HG03280 (cell line): ENCODE results near the gene MXD1.
"Not testable (repeated sequence)": the region's sequence is repeated elsewhere in the genome, so short reads cannot be mapped to it uniquely, and the experiment has no call there.

Source experiments
- ATAC-seq: cut with Tn5 transposase; IDR thresholded peaks from one replicate; pipeline ENCODE4 v1.9.1; 2021; ENCODE audit warnings: mild to moderate bottlenecking, moderate library complexity; ENCODE audit not compliant: unreplicated experiment

The MXD1 gene

DNA sequence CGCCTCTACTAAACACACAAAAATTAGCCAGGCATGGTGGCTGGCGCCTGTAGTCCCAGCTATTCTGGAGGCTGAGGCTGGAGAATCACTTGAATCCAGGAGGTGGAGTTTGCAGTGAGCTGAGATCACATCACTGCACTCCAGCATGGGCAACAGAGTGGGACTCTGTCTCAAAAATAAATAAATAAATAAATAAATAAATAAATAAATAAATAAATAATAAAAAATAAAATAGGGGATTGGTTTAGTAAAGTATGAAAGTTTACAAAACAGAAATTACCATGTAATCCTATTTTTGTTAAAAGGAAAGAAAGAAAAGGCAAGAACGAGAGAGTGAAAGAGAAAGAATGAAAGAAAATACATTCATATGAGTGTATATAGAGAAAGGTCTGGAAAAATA lies 35.8 kb downstream of the MXD1 start:
- ATAC-seq: not testable (repeated sequence)

DNA sequence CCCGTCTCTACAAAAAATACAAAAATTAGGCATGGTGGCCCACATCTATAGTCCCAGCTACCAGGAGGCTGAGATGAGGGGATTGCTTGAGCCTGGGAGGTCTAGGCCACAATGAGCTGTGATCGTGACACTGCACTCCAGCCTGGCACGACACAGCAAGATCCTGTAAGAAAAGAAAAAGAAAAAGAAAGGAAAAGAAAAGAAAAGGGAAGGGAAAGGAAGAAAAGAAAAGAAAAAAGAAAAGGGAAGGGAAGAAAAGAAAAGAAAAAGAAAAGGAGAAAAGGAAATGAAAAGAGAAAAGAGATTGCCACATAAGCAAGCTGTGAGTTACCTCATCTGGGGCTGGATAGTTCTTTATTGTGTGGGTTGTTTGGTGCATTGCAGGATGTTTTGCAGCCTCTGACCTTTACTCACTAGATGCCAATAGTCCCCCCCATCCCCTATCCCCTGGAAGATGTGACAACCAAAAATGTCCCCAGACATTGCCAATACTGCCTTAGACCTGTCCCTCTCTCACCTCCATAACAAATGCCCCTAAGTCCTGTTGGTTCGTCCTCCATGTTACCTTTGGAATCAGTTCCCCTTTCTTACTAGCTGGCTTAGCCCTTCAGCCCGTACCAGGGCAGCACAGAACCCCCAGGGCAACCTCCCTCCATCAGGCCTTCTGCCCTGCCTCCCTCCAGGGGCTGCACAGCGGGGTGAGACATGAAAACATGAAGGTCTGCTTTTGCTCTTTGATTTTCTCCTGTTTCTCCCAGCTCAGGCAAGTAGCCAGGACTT lies 37.6 kb downstream of the MXD1 start:
- no peak for ATAC-seq

DNA sequence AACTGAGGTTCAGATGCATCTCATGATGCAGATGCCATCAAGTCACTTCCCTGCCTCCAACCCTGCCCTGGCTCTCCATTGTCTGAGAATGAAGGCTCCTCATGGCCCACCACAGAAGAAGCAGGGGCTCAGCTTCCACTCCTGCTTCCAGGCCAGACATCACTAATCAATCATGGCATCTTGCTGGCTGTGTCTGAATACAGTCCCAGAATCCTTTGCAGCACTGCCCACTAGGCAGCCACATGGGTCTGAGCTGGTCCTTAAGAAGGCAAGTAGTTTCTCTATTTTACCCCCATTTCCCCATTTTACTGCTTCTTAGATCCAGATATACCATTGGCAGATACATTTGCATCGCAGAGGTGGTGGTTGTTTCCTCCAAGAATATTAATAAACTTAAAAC lies 39.2 kb downstream of the MXD1 start:
- no peak for ATAC-seq

DNA sequence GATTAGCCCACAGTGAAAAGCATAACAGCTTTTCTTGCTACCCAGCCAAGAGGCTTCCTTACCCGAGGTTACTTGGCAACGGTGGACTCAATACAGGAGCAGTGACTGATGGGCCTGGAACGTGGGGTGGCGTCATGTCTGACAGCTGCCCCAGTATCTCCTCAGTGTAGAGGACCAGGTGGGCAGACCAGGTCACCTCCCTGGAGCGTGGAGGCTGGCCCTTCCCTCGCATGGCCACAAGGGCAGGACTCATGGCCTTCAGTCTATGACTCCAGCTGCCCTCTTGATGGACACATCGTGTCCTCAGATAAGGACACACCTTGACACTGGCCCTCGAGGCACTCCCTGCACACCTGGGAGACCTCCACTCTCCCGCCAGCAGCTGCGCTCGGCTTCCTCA lies 40.1 kb downstream of the MXD1 start:
- ATAC-seq: no peak

DNA sequence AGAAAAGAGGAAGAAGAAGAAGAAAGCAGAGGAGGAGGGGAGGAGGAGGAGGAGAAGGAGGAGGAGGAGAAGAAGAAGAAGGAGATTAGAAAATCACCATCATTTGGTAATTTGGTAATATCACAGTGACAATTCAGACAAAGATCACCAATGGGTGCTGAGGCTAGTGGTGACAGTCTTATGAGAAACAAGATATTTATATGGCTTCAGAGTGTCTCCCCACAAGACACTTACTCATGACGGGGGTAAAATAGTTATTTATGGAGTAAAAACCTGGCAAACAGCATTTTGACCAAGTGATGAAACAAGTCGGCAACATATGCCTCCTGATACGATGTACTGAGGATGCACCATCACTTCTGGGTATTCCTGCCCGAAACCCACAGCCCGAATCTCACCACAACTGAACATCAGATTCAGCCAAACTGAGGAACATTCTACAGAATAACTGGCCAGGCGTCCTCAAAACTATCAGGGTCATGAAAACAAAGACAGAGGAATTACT lies 41.6 kb downstream of the MXD1 start:
- ATAC-seq: no peak

DNA sequence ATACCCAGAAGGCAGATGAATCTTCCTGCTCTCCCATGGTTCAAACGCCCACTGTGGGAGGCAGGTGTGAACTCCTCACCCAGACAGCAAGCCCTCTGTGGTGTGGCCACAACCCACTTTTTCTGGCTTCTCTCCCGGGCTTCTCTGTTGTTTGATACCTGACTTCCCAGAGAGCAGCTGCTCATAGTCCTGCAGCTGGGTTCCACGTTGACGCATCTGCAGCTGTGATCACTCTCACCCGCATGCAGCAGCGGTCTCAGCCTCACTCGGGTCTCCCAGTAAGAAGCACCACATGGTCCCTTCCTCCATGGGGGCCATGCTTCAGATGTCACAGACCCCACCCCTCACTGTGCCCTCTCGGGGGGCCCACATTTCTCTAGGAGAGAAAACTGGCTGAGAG lies 43.1 kb downstream of the MXD1 start:
- no peak for ATAC-seq

DNA sequence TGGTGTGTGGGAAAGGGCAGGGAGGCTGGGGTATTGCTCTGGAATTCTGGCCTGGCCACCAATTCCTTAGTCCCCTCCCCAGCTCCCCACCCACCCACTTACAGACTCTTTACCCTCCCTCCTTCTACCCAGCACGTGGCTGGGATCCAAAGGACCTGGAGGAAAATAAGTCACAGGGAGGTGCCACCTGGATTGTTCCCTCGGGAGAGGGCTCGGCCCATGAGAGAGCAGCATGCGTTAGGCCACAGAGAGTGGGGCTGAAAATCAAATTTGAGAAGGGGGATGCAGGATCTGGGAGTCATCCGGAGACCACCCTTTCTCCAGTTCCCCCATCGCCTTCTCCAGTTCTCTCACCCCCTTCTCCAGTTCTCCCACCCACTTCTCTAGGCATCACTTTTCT lies 43.6 kb downstream of the MXD1 start:
- ATAC-seq: no peak

DNA sequence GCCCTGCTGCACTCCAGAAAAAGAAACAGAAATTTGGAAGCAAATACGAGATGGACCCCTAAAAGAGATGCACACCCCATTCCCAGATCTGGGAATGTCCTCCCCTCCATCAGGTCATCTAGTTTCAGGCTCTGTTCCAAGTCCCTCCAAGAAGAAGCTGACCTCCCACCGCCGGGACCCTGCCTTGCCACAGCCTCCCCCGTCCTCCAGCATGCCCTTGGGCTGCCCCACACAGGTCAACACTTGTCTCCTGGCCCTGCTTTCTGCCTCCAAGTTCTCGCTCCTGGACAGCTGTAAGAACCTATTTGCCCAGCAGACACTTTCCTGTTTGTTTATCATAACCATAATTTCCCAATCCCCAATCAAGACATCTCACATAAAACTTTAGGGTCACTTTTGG lies 44.5 kb downstream of the MXD1 start:
- ATAC-seq: no peak

DNA sequence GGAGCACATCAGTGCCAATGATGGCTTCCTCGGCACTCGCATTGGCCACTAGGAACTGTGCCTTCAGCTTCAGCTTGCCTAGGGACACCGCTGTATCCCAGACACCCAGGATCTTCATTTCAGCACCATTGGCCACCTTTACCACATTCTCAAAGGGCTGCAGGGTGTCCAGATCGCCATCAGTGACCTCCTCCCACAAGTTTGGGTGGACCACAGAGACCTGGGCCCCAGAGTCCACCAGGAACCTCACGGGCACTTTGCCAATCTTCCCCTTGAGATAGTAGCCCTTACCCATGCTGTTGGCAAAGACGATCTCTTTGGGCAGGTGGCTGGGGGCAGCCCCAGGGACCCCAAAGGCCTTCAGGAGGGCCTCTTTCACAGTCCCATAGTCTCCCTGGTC lies 45.9 kb downstream of the MXD1 start:
- no peak for ATAC-seq

DNA sequence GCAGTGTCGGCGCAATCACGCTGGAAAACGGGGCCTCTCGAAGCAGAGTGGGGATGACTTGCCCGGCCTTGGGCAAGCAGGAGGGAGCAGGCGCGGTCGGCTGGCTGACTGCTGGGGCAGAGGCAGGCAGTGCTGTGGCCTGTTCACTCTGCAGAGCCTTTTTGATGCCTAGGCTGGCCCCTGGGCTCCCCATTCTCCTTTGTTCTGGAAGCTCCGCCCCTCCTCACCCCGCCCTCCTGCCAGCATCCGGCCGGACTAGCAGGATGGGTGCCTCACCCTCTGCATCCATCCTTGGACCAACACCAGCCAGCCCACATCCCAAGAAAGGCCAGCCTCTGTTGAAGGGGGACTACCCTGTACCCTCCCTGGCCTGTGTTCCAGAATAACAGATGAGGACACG lies 46.6 kb downstream of the MXD1 start, which contains the start of gene ASPRV1:
Gene ASPRV1, minus strand, starts transcription at position 136 of the 400 bp plus-strand sequence. CDS start 195 bp downstream, outside the sequence.
- ATAC-seq: no peak

DNA sequence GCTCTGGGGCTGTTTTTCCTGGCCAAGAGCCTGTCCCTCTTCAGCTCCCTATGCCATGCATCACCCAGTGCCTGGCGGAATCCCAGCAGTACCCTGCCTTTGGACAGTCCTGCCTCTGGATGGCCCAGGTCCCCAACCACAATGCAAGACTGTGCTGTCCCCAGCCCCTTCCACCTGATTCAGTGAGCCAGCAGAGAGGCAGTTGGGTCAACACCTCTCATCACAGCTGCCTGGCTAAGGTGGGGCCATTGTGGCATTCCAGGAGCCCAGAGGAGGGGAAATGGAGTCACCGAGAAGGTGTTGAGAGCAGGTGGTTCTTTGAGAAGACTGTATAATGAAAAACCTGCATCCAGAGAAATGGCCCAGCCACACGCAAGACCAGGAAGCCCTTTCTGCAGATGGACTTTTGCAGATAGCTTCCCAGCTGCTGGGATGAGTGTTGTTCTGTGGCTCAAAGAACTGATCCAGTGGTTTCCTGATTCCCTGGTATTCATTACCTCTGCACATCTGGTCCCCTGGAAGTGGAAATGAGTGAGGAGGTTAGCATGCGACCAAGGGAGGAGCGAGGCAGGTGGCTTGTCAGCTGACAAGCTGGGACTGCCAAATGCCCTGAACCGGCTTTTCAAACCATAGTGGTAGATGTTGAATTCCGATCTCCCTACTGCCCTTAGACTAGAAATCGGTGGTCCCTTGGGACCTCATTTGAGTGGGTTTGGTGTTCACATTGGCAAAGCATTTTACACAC lies 48.2 kb downstream of the MXD1 start:
- no peak for ATAC-seq

DNA sequence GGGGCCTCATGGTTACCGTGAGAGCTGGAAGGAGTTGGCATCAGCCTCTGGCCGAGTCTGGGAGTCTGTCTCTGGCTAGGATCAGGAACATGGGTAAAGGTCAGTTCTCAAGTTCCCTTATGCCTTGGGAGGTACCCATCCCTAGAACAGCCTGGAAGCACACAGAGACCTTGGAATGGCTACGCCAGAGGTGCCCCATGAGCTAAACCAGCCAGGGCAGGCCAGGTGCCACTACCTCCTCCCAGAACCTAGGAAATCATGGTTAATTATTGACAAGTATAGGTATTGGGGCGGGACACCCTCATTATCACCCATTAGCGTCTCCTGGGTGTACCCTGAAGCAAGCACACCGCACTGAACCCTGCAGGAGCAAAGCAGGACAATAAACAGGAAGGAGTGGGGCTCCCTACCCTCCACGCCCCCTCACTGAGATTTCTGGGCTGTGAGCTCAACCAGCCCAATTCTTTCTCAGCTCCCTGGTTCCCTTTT lies 49.5 kb downstream of the MXD1 start:
- ATAC-seq: no peak

DNA sequence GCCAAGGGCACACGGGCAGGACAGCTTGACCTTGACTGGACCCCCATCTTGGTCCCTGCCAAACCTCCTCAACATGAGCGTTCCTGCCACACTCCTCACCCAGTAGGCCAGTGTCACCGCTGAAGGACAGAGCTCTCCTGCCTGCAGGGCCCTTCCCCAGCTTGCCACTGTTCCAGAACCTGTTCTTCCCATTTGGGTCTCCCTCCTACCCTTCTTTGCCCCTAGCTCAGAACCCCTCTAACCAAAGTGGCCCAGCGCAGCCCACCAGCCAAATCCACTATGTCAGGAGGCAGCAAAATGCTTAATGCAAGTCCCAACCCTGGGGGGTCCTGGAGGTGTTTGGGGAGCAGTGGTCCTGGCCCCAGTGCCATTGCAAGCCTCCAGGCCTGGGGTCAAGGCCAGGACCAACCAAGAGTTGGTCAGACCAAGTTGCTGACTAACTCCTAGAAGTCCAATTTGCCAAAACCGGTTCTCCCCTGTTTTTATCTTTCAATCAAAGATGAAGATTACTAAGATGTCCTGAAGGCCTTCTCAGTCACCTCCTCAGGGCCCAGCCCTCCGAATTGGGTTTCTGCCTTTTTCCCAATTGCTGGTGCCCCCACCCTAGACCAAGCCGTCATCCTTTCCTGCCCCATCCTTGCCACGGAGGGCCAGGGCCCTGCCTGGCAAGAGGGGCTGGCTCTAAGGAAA lies 51.0 kb downstream of the MXD1 start:
- no peak for ATAC-seq

DNA sequence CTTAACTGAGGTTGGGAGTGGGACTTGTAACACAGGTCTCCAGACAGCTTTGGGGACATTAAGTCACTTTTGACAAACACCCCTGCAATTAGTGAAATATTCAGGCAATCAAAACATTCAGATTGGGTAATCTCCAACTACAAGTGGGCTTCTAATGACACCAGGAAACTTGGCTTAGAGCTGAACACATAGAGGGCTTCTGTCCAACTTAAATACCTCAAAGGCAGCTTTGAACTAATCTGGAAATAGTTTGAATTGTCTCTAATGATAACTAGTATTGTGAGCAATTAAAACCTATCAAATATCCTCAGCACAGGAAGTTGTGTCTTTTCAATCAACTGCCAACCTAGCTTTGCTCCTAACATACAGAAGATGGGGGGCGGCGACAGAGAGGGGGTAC lies 51.6 kb downstream of the MXD1 start:
- no peak for ATAC-seq

DNA sequence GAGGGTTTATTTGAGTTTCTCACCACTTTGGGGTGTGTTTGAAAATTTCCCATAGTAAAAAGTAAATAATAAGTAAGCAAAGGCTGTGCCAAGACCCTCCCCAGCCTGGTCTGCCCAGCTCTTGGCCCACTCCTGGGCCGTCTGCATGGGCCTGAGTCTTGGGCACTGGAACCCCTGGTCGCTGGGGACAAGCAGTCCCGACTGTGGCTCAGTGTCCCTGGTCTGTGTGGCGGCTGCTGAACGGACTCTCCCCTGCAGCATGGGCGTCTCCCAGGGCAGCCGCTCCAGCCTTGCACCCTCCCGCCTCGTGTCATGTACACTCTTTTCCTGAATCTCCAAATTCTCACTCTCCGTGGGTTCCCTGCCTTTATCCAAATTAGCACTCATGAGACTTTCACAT lies 53.7 kb downstream of the MXD1 start:
- no peak for ATAC-seq

DNA sequence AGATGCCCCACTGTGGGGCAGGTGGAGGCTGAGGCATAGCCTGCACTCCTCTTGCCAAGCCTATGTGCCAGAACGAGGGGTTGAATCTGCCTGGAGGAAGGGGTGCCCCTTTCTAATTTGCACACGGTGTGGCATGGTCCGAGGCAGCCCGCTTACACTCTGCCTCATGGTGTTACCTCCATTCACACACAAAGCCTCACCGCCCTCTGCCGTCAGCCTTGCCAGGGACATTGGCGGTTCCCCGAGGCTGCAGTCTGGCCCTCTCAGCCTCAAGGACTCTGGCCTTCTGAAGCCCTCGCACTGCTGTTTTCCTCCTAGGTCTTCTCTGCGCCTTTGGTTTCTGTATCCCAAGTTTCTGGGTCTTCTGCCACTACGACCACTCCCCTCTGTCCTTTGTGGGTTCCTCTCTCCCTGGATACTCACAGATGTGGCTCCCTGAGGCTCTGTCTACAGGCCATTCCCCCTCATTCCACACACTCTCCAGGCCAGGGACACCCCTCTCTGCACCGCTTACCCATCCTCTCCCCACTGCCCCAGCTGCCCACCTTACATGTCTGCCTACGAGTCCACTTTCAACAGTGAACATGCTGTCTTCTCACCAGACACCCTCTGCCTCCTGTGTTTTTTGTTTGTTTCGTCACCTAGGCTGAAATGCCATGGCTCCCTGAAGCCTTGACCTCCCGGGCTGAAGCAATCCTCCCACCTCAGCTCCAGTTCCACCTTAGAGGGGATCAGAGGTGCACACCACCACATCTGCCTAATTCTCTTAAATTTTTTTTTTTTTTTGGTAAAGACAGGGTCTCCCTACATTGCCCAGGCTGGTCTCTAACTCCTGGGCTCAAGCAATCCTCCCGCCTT lies 54.4 kb downstream of the MXD1 start:
- ATAC-seq: no peak

DNA sequence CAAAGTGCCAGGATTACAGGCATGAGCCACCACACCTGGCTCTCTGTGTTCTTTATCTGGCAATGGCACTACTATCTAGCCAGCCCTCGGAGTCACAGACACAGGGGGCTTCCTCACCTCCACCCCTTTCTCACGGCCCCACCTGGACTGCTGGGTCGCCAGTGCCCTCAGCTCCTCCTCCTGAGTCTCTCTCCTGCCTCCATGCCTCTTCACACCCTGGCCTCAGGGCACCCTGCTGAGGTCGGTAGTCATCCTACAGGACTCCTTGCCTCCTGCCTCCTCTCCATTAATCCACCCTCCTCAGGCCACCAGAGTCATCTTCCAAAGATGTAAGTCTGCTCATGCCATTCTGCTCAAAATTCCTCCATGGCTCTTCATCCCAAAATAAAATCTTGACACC lies 55.1 kb downstream of the MXD1 start:
- no peak for ATAC-seq

DNA sequence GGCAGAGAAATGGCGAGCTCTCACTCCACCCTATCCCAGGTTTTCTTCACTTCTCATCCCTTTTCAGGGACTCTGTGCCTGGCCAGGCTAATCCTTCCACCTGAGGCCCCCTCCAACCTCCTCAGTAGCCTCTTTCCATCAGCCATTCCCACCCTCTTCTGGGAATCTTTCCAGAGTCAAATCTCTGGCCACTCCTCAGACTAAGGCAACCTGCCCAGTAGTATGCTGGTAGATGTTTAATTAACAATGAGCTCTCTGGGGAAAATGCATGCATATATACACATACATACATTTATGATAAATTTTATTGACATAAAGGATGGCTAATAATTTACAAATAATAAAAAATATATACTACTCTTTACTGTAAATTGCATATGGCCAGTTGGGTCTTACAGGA lies 57.9 kb downstream of the MXD1 start:
- no peak for ATAC-seq

DNA sequence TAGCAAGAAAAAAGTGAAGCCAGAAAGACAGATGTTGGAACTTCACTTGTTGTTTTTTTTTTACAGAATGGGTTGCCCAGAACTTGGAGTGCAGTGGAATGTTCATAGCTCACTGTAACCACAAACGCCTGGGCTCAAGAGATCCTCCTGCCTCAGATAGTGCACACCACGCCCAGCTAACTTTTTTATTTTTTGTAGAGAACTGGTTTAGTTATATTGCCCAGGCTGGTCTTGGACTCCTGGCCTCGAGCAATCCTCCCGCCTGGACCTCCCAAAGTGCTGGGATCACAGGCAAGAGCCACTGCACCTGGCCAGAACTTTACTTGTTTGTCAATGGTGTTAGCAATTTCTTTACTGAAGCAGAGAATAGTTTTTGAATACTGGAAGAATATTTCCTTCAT lies 58.4 kb downstream of the MXD1 start:
- no peak for ATAC-seq

DNA sequence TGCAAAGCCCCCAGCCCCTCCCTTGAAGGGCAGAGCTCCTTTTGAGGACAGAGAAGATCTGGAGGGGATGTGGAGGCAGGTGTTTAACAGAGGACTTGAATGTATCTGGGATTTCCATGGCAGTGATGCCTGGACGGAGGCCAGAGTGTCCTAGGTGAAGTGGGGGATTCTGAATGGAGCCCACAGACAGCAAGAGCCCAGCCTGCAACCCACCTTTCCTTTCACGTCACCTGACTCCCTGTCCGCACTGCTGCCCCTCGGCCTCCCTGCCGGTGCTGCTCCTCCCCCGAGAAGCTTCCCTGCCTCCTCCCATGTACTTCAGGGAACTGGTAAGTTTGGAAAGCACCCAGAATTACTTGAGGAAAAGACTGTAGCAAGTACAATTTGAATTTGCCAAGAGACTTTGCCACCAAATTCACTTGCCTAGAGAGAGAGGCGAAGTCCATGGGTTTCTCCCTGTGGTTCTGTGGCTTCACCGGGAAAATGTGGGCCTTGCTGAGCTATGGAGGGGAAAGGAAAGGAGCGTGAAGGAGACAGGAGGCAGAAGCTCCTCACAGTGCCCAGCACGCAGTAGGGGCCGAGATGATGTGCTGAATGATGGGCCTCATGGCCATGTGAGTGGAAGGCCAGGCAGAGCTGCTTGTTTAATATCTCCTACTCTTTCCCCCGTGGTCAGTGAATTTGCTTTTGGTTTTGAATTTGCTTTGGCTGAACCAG lies 60.4 kb downstream of the MXD1 start:
- no peak for ATAC-seq
